Spleen (tissue), 11 donors: ENCODE results near the gene SLC45A1. TPM values are rescaled to one million over a fixed set of nuclear protein-coding genes. Genes with fewer than 3 reads are reported as not detected.

Source experiments
- DNase-seq: peaks from one replicate; pipeline ENCODE4 v3.0.0-alpha.2; 2020
- H3K27ac ChIP-seq, 8 donors: fragments of 200-600 bp; sonication (generic) in 7 of 8; 1 replicate in 4 of 8; 2 replicates in 4 of 8; pipeline versions ENCODE4 v1.5.0 to v1.8.0; 2016 to 2021; ENCODE audit warnings: inconsistent platforms in 4 of 8, mild to moderate bottlenecking in 4 of 8, moderate library complexity in 1 of 8
- H3K27me3 ChIP-seq, 7 donors: fragments of 200-600 bp; sonication (generic) in 6 of 7; replicated peaks in 1 of 7; 1 replicate in 4 of 7; 2 replicates in 3 of 7; pipeline versions ENCODE4 v1.5.0 to v1.8.0; 2016 to 2021; ENCODE audit warnings: inconsistent platforms in 3 of 7, mild to moderate bottlenecking in 1 of 7
- H3K36me3 ChIP-seq, 6 donors: fragments of 200-600 bp; sonication (generic) in 5 of 6; 1 replicate in 4 of 6; 2 replicates in 2 of 6; pipeline versions ENCODE4 v1.5.0 to v1.8.0; 2016 to 2021; ENCODE audit warnings: inconsistent platforms in 2 of 6
- H3K4me1 ChIP-seq, 6 donors: fragments of 200-600 bp; sonication (generic) in 5 of 6; 1 replicate in 3 of 6; 2 replicates in 3 of 6; pipeline versions ENCODE4 v1.5.0 to v1.8.0; 2016 to 2021; ENCODE audit warnings: inconsistent platforms in 3 of 6
- H3K4me3 ChIP-seq, 8 donors: fragments of 200-600 bp; sonication (generic) in 7 of 8; 1 replicate in 4 of 8; 2 replicates in 4 of 8; pipeline versions ENCODE4 v1.5.0 to v1.8.0; 2016 to 2021; ENCODE audit warnings: inconsistent platforms in 4 of 8, mild to moderate bottlenecking in 4 of 8, moderate library complexity in 2 of 8
- H3K9me3 ChIP-seq, 8 donors: fragments of 200-600 bp; sonication (generic) in 7 of 8; 1 replicate in 4 of 8; 2 replicates in 4 of 8; pipeline versions ENCODE4 v1.5.0 to v1.8.0; 2016 to 2021; ENCODE audit warnings: inconsistent platforms in 4 of 8
- CTCF ChIP-seq, 11 experiments: fragments of 200-600 bp in 7 of 11; fragments of 450-650 bp in 4 of 11; sonication (generic) in 4 of 11; IDR thresholded peaks in 8 of 11; conservative IDR thresholded peaks in 3 of 11; 1 replicate in 7 of 11; 2 replicates in 4 of 11; pipeline versions ENCODE4 v1.4.0 to v1.8.0; 2016 to 2021; ENCODE audit warnings: antibody characterized with exemption in 11 of 11, inconsistent platforms in 4 of 11, mild to moderate bottlenecking in 1 of 11
- POLR2A ChIP-seq, 3 donors: fragments of 450-650 bp; IDR thresholded peaks; one replicate each; pipeline ENCODE4 v1.5.1; 2017; ENCODE audit warnings: antibody characterized with exemption in 3 of 3, mild to moderate bottlenecking in 1 of 3
- POLR2AphosphoS5 ChIP-seq, 3 donors: sonication (generic); formaldehyde crosslinking; IDR thresholded peaks; one replicate each; pipeline ENCODE4 v1.5.1; 2017; ENCODE audit warnings: antibody characterized with exemption in 3 of 3
- WGBS, 5 donors: extraction: QIAGEN DNeasy Blood & Tissue Kit in 3 of 5; methylation state at CpG; one replicate each; pipeline versions ENCODE4 v1.1.5 to v1.1.7; 2013 to 2018; 5-methylcytosine and 5-hydroxymethylcytosine counted together
- intact Hi-C: fragments of 100-400 bp; cut with DNase I; formaldehyde crosslinking; loops from one replicate; pipeline ENCODE4 v1.15.0; 2023; ENCODE audit warnings: low total_unique reads
- polyA plus RNA-seq, 3 donors: library from polyadenylated mRNA; stranded (reverse); fragments of 200-250 nt; gene quantifications; one replicate each; pipeline ENCODE4 v1.2.1, GENCODE V29; 2013
- total RNA-seq, 7 donors: library from RNA; depleted of rRNA in 3 of 7; stranded (reverse); fragments of >200 nt in 3 of 7; fragmentation: NEBNext Ultra II Directional in 4 of 7; extraction: Animal tissue kit (Norgen Biotek cat#: 25700) in 4 of 7; gene quantifications; one replicate each; pipeline versions ENCODE4 v1.1.0 to v1.2.1, GENCODE V29; 2016 to 2021
- donor health status: healthy with polysubstance abuse.
- donor health status: DM: no; HTN: no; CAD: no; lungs with moderate emphysema.
- donor health status: DM: no; HTN: no; CAD: no.
- donor health status: Bipolar disorder and iron deficiency.
- donor health status: healthy.
- donor health status: DM: no; HTN: no; CAD: no.
- donor health status: DM: yes; HTN: yes; CAD: no.

The SLC45A1 gene
- total and polyA plus RNA-seq, 10 donors = 1.3 to 3.3 (median 2.8) TPM

GRCh38 chr1:8361198-8361849 is 43.4 kb downstream of the SLC45A1 start:
- peaks cover 17 to 100% (median 97%) of the 10 kb centered on the region in 6 donors for H3K36me3 ChIP-seq
- TF ChIP-seq CTCF (IDR thresholded peaks at IDR 0.05 in 8 of 11, conservative IDR thresholded peaks at IDR 0.05 in 3 of 11) = no peak
- TF ChIP-seq POLR2A (IDR thresholded peaks at IDR 0.05) = no peak
- TF ChIP-seq POLR2AphosphoS5 (IDR thresholded peaks at IDR 0.05) = no peak
- intact Hi-C loops = no loop called here

GRCh38 chr1:8362701-8363101 is 44.8 kb downstream of the SLC45A1 start:
- intact Hi-C loops = no loop called here
- Histone ChIP-seq H3K9me3 (no peaks in the 10 kb centered on the region), H3K27ac (peak overlapping the region; percentile 2 to 77 (median 62)), H3K27me3 (no peaks in the 10 kb centered on the region), H3K36me3 (peaks cover 16 to 100% (median 85%) of the 10 kb centered on the region in 6 donors), H3K4me3 (no peak overlapping the region), H3K4me1 (peaks cover 9 to 73% (median 45%) of the 10 kb centered on the region in 6 donors)
- TF ChIP-seq POLR2AphosphoS5 (IDR thresholded peaks at IDR 0.05) (peak in 1 of 3 donors; percentile 17), POLR2A (IDR thresholded peaks at IDR 0.05) (no peak)
- WGBS, 5 donors = 83 to 89% (median 84%) methylated on average over 9 to 13 of the region's 13 CpGs
- no peak for DNase-seq

More at GRCh38 chr1:8361198-8361849, 43.4 kb downstream of the SLC45A1 start:
- DNase-seq = no peak
- 89 to 93% (median 91%) methylated on average over 20 to 21 of the region's 21 CpGs for WGBS, 5 donors
- no peaks in the 10 kb centered on the region for H3K27me3 ChIP-seq
- H3K4me1 ChIP-seq = peaks cover 9 to 63% (median 39%) of the 10 kb centered on the region in 6 donors
- H3K27ac ChIP-seq = peak overlapping the region in 3 of 8 donors; percentile 6 to 35 (median 21)
- no peak overlapping the region for H3K4me3 ChIP-seq
- no peaks in the 10 kb centered on the region for H3K9me3 ChIP-seq

GRCh38 chr1:8363186-8363766 is 45.4 kb downstream of the SLC45A1 start:
- Histone ChIP-seq H3K27ac (peak overlapping the region; percentile 2 to 77 (median 62)), H3K27me3 (no peaks in the 10 kb centered on the region), H3K9me3 (no peaks in the 10 kb centered on the region), H3K4me3 (no peak overlapping the region), H3K36me3 (peaks cover 13 to 99% (median 79%) of the 10 kb centered on the region in 6 donors), H3K4me1 (peaks cover 9 to 73% (median 45%) of the 10 kb centered on the region in 6 donors)
- TF ChIP-seq POLR2A (IDR thresholded peaks at IDR 0.05) (no peak), CTCF (IDR thresholded peaks at IDR 0.05 in 8 of 11, conservative IDR thresholded peaks at IDR 0.05 in 3 of 11) (no peak), POLR2AphosphoS5 (IDR thresholded peaks at IDR 0.05) (no peak)
- intact Hi-C loops = no loop called here
- WGBS, 5 donors = 62 to 80% (median 73%) methylated on average over 6 to 8 of the region's 8 CpGs
- DNase-seq = no peak

GRCh38 chr1:8363767-8364301 is 45.9 kb downstream of the SLC45A1 start:
- peak overlapping the region in 6 of 8 donors; percentile 15 to 77 (median 66) for H3K27ac ChIP-seq
- no peak for TF ChIP-seq POLR2A (IDR thresholded peaks at IDR 0.05)
- TF ChIP-seq CTCF (IDR thresholded peaks at IDR 0.05 in 8 of 11, conservative IDR thresholded peaks at IDR 0.05 in 3 of 11) = no peak
- TF ChIP-seq POLR2AphosphoS5 (IDR thresholded peaks at IDR 0.05) = peak in 1 of 3 donors; percentile 7
- H3K36me3 ChIP-seq = peaks cover 12 to 94% (median 73%) of the 10 kb centered on the region in 6 donors
- no peaks in the 10 kb centered on the region for H3K27me3 ChIP-seq
- no peak for DNase-seq
- H3K4me3 ChIP-seq = no peak overlapping the region
- peaks cover 9 to 73% (median 46%) of the 10 kb centered on the region in 6 donors for H3K4me1 ChIP-seq
- WGBS, 5 donors = 67 to 92% (median 77%) methylated on average over 16 to 18 of the region's 18 CpGs
- intact Hi-C loops = no loop called here
- no peaks in the 10 kb centered on the region for H3K9me3 ChIP-seq
